Natural killer cell (primary cell): ENCODE data around the gene EEF2K. TPM values are rescaled to one million over a fixed set of nuclear protein-coding genes. Genes with fewer than 3 reads are reported as not detected.
A peak's percentile ranks its signal among the peaks of the same experiment; 100 is the strongest.

Experiments used
- ATAC-seq, 3 donors: fragments of 150-1000 bp in 2 of 3; fragments of 200-7000 bp in 1 of 3; cut with Tn5 transposase; 1 replicate in 1 of 3; 2 replicates in 2 of 3; pipeline ENCODE4 v1.10.0; 2021; ENCODE audit warnings: mild to moderate bottlenecking in 2 of 3, moderate library complexity in 2 of 3
- DNase-seq, 2 donors: peaks; one replicate each; pipeline versions ENCODE4 v3.0.0 to v3.0.0-alpha.2; 2013 to 2021; ENCODE audit warnings: mixed read lengths in 1 of 2
- H3K27ac ChIP-seq: one replicate; pipeline ENCODE4 v1.5.1; 2013; ENCODE audit warnings: mild to moderate bottlenecking, low read length
- H3K27me3 ChIP-seq: one replicate; pipeline ENCODE4 v1.6.1; 2013; ENCODE audit warnings: low read length; ENCODE audit not compliant: control insufficient read depth, insufficient read depth
- H3K36me3 ChIP-seq: one replicate; pipeline ENCODE4 v1.6.1; 2013; ENCODE audit warnings: low read length; ENCODE audit not compliant: control insufficient read depth, insufficient read depth
- H3K4me1 ChIP-seq: one replicate; pipeline ENCODE4 v1.6.1; 2013; ENCODE audit warnings: low read length; ENCODE audit not compliant: control insufficient read depth, insufficient read depth
- H3K4me3 ChIP-seq: one replicate; pipeline ENCODE4 v1.5.1; 2013; ENCODE audit warnings: low read length
- H3K9me3 ChIP-seq: one replicate; pipeline ENCODE4 v1.6.1; 2013; ENCODE audit warnings: low read length; ENCODE audit not compliant: control insufficient read depth, insufficient read depth
- H3K27ac Mint-ChIP-seq, 2 donors: one replicate each; pipeline ENCODE4 v1.8.0; 2022; ENCODE audit warnings: mild to moderate bottlenecking in 2 of 2, mixed read lengths in 2 of 2, moderate library complexity in 1 of 2
- H3K27me3 Mint-ChIP-seq, 2 donors: one replicate each; pipeline ENCODE4 v1.8.0; 2022; ENCODE audit warnings: low read depth in 2 of 2, mixed read lengths in 2 of 2
- H3K36me3 Mint-ChIP-seq: one replicate; pipeline ENCODE4 v1.8.0; 2022; ENCODE audit warnings: mixed read lengths
- H3K4me1 Mint-ChIP-seq, 2 donors: one replicate each; pipeline ENCODE4 v1.8.0; 2022; ENCODE audit warnings: mixed read lengths in 2 of 2
- H3K4me3 Mint-ChIP-seq: one replicate; pipeline ENCODE4 v1.8.0; 2022; ENCODE audit warnings: mild to moderate bottlenecking, moderate library complexity, mixed read lengths
- H3K9me3 Mint-ChIP-seq, 2 donors: one replicate each; pipeline ENCODE4 v1.8.0; 2022; ENCODE audit warnings: mixed read lengths in 2 of 2
- CTCF ChIP-seq: fragments of 200-600 bp; IDR thresholded peaks from one replicate; pipeline ENCODE4 v1.8.0; 2022; ENCODE audit warnings: antibody characterized with exemption
- WGBS: methylation state at CpG from one replicate; pipeline ENCODE4 v1.1.7; 2013; ENCODE audit warnings: missing lambda C conversion rate; ENCODE audit not compliant: insufficient coverage; 5-methylcytosine and 5-hydroxymethylcytosine counted together
- intact Hi-C: fragments of 100-400 bp; cut with micrococcal nuclease; formaldehyde crosslinking; loops from one replicate; pipeline ENCODE4 v1.14.2; 2022
- total RNA-seq, 4 donors: library from RNA; stranded (reverse); fragments of 120-200 nt in 1 of 4; gene quantifications; one replicate each; pipeline versions ENCODE4 v1.2.3 to v1.2.4, GENCODE V29; 2013 to 2022

The EEF2K gene
- total RNA-seq, 3 donors from 2014 or later (not counting 1 experiment from before 2014, with no cell fraction given): 12.6 to 33.5 (median 22.9) TPM

DNA sequence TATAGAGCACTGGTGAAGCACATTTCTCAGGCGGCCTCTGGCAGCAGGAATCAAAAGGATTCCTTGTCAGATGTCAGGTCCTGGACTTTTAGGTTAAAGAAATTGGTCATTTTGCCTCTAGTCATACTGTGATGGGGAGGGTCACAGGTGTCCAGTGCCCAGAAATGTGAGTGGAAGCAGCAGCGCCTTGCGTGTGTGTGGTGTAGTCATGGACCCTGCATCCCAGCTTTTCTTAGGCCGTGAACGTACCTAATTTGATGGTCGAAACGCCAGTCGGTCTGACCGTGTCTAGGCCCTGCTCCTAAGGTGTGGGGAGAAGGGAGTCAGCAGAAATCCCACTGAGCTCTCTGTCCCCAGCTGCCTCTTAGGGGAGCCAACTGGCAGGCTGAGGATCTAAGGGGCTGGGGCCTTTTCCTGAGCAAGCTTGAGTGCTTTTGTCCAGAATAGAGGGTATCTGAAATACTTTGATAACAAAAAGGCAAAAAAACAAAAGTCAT, 123.2 kb downstream of the EEF2K start:
- ATAC-seq: no peak

GRCh38 chr16:22330326-22330725, 124.2 kb downstream of the EEF2K start:
- Mint-ChIP-seq H3K9me3 (no peaks in the 10 kb centered on the region), H3K4me1 (peaks cover 0 to 8% of the 10 kb centered on the region in 2 donors), H3K36me3 (peaks cover 33% of the 10 kb centered on the region), H3K27me3 (no peaks in the 10 kb centered on the region), H3K4me3 (no peak overlapping the region), H3K27ac (no peak overlapping the region)
- no peak overlapping the region for H3K27ac ChIP-seq
- intact Hi-C loops: no loop called here
- no peak overlapping the region for H3K4me3 ChIP-seq
- no peak for ATAC-seq
- H3K4me1 ChIP-seq: no peaks in the 10 kb centered on the region
- TF ChIP-seq CTCF: no peak
- peak in 1 of 2 donors; percentile 2 for DNase-seq
- H3K9me3 ChIP-seq: peaks cover under 1% of the 10 kb centered on the region
- no peaks in the 10 kb centered on the region for H3K27me3 ChIP-seq
- H3K36me3 ChIP-seq: peaks cover 72% of the 10 kb centered on the region
- WGBS: 86% methylated on average over 4 of the region's 4 CpGs

More for the DNA sequence above, 123.2 kb downstream of the EEF2K start:
- Histone ChIP-seq H3K4me3 (no peak overlapping the region), H3K27me3 (no peaks in the 10 kb centered on the region), H3K9me3 (no peaks in the 10 kb centered on the region), H3K27ac (no peak overlapping the region), H3K4me1 (no peaks in the 10 kb centered on the region), H3K36me3 (peaks cover 73% of the 10 kb centered on the region)
- peak in 1 of 2 donors; percentile 3 for DNase-seq
- no peak overlapping the region for H3K4me3 Mint-ChIP-seq
- peaks cover 22% of the 10 kb centered on the region for H3K36me3 Mint-ChIP-seq
- H3K4me1 Mint-ChIP-seq: peaks cover 0 to 8% of the 10 kb centered on the region in 2 donors
- H3K9me3 Mint-ChIP-seq: no peaks in the 10 kb centered on the region
- TF ChIP-seq CTCF: no peak
- intact Hi-C loops: no loop called here
- H3K27ac Mint-ChIP-seq: no peak overlapping the region
- WGBS: 95% methylated on average over 9 of the region's 9 CpGs
- no peaks in the 10 kb centered on the region for H3K27me3 Mint-ChIP-seq

DNA sequence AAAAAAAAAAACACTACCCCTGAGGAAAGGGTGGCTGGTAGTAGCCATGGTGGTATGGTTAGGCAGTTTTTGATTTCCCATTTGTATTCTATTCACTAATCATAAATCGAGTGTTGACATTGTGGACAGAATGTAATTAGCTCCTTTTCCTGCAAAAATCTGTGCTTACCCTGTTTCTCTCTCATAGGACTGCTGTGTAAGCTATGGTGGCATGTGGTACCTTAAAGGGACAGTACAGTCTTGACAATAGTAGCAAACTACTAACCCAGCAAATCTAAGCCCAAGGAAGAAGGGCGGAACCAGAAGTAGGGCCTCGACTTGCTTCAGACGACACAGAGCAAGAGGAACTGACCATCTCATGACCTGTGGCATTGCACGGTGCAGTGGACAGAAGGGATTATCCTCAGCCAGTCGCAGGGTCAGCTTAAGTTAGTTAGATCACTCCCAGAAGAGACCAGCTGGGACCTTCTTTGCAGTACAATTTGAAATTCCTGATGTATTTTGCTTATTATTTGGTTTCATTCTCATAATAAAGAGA, 127.4 kb downstream of the EEF2K start:
- WGBS: 82% methylated on average over 5 of the region's 6 CpGs
- Histone ChIP-seq H3K36me3 (peaks cover 56% of the 10 kb centered on the region), H3K27ac (no peak overlapping the region), H3K27me3 (no peaks in the 10 kb centered on the region), H3K9me3 (peaks cover 10% of the 10 kb centered on the region), H3K4me1 (no peaks in the 10 kb centered on the region), H3K4me3 (no peak overlapping the region)
- H3K27me3 Mint-ChIP-seq: no peaks in the 10 kb centered on the region
- peaks cover 0 to 8% of the 10 kb centered on the region in 2 donors for H3K4me1 Mint-ChIP-seq
- no peak overlapping the region for H3K27ac Mint-ChIP-seq
- DNase-seq: no peak
- H3K9me3 Mint-ChIP-seq: peaks cover 6 to 13% of the 10 kb centered on the region in 2 donors
- peaks cover 56% of the 10 kb centered on the region for H3K36me3 Mint-ChIP-seq
- no peak for TF ChIP-seq CTCF
- H3K4me3 Mint-ChIP-seq: no peak overlapping the region
- intact Hi-C loops: no loop called here
- ATAC-seq: no peak
